HG03066 (cell line): Measurements from ENCODE around the gene GATA1.
"Not testable (repeated sequence)": the region's sequence is repeated elsewhere in the genome, so short reads cannot be mapped to it uniquely, and the experiment has no call there.

Source experiments
- ATAC-seq: cut with Tn5 transposase; IDR thresholded peaks from one replicate; pipeline ENCODE4 v1.9.1; 2021; ENCODE audit warnings: low read depth; ENCODE audit not compliant: unreplicated experiment

GATA1 gene

DNA sequence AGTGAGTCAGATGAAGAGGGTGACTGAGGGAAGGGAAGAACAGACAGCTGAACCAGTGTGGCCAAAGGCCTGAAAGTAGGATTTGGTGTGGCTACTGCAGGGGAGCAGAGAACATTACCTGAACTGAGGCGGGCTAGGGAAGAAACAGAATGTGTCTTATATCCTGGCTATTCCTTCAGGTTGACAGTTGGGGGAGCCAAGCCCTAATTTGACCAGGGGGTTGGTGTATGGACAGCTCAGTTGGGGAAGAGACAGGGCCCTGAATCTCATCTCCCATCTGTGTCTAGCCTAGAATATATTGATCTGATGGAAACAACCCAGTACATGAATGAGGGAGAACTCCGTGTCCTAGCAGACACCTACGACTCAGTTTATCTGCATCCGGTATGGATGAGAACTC lies 19.7 kb downstream of the GATA1 start:
- no peak for ATAC-seq

DNA sequence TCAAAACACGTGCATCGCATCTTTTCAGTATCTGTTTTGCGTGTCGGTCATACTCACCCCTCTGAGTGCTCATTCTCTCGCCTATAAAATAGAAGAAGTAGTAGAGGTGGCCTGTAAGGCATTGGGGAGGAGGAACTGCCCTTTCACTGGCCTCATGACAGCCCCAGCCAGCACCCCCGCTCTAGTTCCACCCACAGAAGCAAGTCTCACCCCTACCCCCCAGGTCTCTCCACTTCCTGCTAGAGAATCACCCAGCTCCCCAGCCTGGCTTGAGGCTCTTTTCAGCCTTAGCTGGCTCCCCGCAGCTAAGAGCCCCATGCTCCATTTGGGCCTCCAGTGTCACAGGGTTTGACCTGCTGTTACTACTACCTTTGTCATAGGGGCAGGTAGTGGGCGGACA lies 27.3 kb downstream of the GATA1 start:
- no peak for ATAC-seq

DNA sequence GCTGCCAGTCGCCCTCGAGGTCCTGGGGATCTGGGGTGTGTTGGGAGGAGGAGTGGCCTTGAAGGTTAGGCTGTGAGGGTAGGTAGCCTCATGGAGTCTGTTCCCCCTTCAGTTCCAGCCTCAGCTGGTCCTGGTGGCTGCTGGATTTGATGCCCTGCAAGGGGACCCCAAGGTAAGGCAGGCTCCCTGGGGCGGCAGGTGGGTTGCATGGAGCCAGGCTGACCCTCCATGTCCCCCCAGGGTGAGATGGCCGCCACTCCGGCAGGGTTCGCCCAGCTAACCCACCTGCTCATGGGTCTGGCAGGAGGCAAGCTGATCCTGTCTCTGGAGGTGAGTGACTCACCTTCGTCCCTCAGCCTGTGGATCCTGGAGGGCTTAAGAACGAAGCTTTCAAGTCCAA lies 28.3 kb downstream of the GATA1 start:
- no peak for ATAC-seq

DNA sequence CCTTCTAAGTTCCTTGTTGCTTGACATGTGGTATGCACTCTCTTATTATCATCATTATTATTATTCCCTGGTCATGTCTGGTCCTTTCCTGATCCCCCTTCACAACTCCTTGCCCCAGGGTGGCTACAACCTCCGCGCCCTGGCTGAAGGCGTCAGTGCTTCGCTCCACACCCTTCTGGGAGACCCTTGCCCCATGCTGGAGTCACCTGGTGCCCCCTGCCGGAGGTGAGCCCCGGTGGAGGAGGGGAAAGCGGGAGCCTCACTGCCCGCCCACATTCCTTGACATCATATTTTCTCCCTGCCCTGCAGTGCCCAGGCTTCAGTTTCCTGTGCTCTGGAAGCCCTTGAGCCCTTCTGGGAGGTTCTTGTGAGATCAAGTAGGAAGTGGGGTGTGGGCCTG lies 28.9 kb downstream of the GATA1 start:
- ATAC-seq: no peak

DNA sequence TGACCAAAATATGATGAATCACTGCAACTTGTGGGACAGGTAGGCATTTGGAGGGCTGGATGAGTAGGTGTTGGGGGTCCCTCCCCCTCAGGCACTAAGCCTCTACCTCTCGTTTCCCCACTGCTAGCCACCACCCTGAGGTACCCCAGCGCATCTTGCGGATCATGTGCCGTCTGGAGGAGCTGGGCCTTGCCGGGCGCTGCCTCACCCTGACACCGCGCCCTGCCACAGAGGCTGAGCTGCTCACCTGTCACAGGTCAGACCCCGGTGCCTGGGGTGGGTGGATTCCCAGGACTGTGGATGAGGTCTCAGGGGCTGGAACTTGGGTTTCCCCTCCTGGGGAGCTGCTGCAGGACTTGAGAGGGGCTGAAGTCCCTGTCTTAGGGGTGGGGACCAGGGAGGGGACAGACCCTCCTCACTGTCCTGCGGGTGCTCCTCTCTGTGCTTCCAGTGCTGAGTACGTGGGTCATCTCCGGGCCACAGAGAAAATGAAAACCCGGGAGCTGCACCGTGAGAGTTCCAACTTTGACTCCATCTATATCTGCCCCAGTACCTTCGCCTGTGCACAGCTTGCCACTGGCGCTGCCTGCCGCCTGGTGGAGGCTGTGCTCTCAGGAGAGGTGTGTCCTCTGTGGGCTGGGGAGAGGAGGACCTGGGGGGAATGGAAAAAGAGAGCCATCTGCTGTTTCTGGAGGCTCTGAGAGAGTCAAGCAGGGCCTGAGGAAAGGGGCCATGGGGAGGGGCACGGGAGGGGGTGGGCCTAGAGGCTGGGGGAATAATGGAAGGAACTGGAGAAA lies 29.8 kb downstream of the GATA1 start:
- no peak for ATAC-seq

GRCh38 chrX:48818098-48818497 lies 31.7 kb downstream of the GATA1 start:
- ATAC-seq: no peak

- ATAC-seq: no peak
Measured at GRCh38 chrX:48818866-48819265, 32.5 kb downstream of the GATA1 start.

- ATAC-seq: not testable (repeated sequence)
Measured at GRCh38 chrX:48819394-48819793, 33.0 kb downstream of the GATA1 start.

DNA sequence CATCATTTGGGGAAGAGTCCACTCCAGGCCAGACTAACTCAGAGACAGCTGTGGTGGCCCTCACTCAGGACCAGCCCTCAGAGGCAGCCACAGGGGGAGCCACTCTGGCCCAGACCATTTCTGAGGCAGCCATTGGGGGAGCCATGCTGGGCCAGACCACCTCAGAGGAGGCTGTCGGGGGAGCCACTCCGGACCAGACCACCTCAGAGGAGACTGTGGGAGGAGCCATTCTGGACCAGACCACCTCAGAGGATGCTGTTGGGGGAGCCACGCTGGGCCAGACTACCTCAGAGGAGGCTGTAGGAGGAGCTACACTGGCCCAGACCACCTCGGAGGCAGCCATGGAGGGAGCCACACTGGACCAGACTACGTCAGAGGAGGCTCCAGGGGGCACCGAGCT lies 36.7 kb downstream of the GATA1 start:
- no peak for ATAC-seq

DNA sequence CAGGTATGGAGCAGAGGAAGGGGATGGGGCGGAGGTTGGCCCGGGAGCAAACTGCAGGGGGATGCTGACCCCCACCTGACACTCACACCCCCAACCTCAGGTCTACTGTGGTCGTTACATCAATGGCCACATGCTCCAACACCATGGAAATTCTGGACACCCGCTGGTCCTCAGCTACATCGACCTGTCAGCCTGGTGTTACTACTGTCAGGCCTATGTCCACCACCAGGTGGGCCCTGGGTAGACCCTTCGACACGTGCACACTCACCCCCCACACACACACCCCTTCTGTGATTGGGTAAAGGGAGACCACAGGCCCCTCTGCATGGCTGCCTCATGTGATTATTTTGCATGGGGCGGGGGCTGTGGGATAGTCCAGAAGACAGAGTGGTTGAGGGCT lies 37.7 kb downstream of the GATA1 start:
- ATAC-seq: no peak

GRCh38 chrX:48826135-48826875 lies 39.9 kb downstream of the GATA1 start, which contains the start of gene ERAS:
TSS of gene ERAS (plus strand) at chrX:48826513. CDS start at chrX:48829124, 2,611 bp downstream.
- ATAC-seq: no peak

DNA sequence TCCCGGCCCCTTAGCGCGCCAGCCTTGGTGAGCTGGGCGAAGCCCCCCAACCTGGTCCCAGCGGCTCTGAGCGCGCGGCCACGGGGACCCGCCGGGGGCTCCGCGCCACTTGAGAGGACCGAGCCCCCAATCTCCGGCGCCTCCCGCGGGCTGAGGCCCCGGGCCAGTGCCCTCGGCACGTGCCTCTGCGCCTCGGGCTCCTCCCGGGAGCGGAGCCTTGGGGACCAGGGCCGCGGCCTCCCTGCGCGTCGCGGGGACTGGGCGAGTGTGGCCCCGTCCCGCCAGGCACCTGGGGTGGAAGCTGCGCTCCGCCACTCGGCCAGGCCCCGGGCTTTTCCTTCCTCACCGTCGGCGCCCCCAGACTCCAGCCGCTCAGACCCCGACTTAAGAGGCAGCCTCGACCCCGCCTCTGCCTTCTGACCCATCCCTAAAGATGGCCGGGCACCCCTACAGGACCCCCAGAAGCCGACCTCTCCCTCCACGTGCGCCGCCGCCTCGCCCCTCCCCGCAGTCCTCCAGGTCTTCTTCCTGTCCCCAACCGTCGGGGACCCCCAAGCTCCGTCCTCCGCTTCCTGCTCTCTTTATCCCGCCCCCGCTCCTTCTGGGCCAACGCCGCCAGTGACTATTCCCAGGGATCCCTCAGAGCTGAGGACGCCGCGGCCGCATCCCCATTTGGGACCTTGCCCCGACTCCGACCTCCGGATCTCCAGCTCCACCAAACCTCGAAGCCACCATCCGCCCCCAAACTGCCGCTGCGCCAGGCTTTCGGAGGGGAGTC lies 40.7 kb downstream of the GATA1 start:
- ATAC-seq: no peak

- ATAC-seq: no peak
Measured at GRCh38 chrX:48827654-48827968, 41.2 kb downstream of the GATA1 start.

DNA sequence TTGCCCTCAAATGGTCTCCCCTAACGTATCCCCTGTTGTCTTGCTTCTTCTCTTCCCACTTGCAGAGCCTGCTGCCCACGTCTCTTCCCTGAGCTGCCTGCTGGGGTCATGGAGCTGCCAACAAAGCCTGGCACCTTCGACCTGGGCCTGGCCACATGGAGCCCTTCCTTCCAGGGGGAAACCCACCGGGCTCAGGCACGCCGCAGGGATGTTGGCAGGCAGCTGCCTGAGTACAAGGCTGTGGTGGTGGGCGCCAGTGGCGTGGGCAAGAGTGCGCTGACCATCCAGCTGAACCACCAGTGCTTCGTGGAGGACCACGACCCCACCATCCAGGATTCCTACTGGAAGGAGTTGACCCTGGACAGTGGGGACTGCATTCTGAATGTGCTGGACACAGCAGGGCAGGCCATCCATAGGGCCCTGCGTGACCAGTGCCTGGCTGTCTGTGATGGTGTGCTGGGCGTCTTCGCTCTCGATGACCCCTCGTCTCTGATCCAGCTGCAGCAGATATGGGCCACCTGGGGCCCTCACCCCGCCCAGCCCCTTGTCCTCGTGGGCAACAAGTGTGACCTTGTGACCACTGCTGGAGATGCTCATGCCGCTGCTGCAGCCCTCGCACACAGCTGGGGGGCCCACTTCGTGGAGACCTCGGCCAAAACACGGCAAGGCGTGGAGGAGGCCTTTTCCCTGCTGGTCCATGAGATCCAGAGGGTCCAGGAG lies 42.8 kb downstream of the GATA1 start:
- ATAC-seq: no peak

DNA sequence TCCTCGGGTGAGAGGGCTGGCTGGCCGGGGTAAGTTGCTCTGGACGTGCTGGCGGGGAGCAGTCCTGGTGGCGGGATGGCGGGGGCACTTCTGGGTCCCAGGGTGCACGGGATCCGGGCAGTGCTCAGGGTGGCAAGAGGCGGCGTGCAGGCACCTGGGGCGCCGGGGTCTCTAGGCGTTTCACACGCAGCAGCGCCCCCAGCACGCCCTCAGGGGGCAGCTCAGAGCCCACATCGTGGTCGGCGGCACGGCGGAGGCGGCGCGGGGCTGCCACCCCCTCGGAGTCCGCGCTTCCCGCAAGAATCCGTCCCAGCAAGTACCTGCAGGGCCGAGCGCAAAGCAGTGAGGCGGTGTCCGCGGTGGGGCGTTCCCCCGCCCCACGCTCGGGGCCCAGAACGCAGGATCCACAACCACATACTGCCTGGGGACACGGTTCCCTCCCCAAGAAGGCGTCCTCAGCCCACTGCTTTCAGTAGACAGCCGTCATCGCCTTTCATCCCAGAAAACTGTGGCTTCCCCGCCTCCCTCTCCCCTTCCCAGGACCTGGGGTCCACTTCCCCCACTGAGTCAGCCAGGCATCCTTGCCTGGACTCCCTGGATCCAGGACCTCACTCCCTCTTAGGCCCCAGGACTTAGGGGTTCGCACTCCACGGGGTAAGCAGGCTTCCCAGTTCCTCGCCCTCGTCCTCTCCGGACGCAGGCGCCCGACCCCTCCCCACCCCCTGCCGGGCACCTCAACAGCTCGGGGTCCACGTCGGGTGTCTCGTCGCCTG lies 44.9 kb downstream of the GATA1 start:
- ATAC-seq: no peak

DNA sequence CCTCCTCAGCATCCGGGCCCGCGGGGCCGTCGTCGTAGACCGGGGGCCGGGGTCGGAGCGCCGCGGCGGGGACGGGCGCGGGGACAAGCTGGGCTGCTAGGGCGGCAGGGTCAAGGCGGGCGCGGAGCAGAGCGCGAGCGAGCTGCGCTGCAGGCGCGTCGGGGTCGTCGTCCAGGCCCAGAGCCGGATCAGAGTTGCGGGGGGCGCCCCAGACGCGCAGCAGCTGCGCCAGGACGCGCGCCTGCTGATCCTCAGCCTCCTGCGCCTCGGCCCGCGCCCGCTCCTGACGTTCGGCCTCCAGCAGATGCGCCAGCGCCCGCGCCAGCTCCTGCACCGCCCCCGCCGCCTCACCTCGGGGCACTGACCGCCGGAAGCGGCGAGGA lies 45.5 kb downstream of the GATA1 start:
- no peak for ATAC-seq

GRCh38 chrX:48833542-48834138 lies 47.2 kb downstream of the GATA1 start:
- no peak for ATAC-seq

- no peak for ATAC-seq
Measured at GRCh38 chrX:48834383-48834709, 48.0 kb downstream of the GATA1 start.

DNA sequence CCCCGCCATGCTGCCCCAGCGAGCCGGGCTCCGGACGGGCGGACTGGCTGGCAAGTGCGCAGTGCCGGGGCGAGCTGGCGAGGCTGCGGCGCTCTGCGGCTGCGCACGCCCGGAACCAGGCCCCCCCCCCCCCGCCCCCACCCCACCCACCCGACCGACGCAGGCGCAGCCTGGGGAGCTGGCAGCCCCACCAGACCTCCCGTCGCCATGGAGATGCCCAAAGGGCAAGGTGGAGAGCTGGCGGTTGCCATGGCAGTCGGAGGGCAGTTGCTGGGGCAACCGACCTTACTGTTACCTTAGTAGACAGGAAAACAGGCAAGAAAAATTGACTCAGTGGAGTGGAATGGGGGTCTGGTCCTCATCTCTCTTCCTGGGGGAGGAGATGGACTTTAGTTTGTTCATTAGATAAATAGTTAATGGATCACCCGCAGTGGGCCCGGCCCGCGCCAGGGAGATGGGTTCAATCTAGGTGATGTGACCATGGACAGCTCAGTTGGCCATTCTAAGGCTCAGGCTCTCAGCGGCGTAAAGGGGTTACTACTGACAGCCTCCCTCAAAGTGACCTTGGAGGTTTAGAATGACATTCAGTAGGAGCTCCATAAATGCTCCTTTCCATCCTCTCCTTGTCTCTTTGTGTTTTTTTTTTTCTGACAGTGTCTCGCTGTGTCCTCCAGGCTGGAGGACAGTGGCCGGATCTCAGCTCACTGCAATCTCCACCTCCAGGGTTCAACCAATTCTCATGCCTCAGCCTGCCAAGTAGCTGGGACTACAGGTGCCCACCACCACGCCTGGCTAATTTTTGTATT lies 49.3 kb downstream of the GATA1 start, which contains the start of gene PCSK1N:
TSS of gene PCSK1N (minus strand) at position 87 of the 806 bp plus-strand sequence. CDS start at position 9, 78 bp downstream.
- ATAC-seq: no peak
